DMS79 treated with DMSO at 0.1 percent for 48 hours (cell line): Measurements from ENCODE around the gene UBTD1.

Experiments
- DNase-seq: peaks from one replicate; lab custom pipeline; 2025; lab: John Stamatoyannopoulos, UW

UBTD1 gene

GRCh38 chr10:97483506-97483905 is 15.2 kb upstream of the UBTD1 start:
- no peak for DNase-seq

GRCh38 chr10:97483921-97484320 is 14.8 kb upstream of the UBTD1 start:
- no peak for DNase-seq

GRCh38 chr10:97485647-97486281 is 13.0 kb upstream of the UBTD1 start:
- DNase-seq, result no peak

- DNase-seq, result no peak
Observed at GRCh38 chr10:97490592-97490991, 8.1 kb upstream of the UBTD1 start.

- no peak for DNase-seq
Observed at GRCh38 chr10:97494151-97494550, 4.6 kb upstream of the UBTD1 start.

GRCh38 chr10:97494863-97495506 is 3.7 kb upstream of the UBTD1 start:
- DNase-seq, result no peak

- DNase-seq, result peak; percentile 10
Observed at GRCh38 chr10:97497572-97498075, 1.1 kb upstream of the UBTD1 start.

GRCh38 chr10:97498076-97498840 is 466 bp upstream of the UBTD1 start, which contains the start of gene MMS19:
Gene MMS19 (minus strand): TSS chr10:97498422. CDS start chr10:97498384, 38 bp downstream.
- DNase-seq, result peak; percentile 72

- no peak for DNase-seq
Observed at GRCh38 chr10:97499561-97500296, 1.0 kb downstream of the UBTD1 start.

GRCh38 chr10:97500297-97500575 is 1.5 kb downstream of the UBTD1 start:
- no peak for DNase-seq

GRCh38 chr10:97502916-97503315 is 4.2 kb downstream of the UBTD1 start:
- no peak for DNase-seq

- DNase-seq, result no peak
Observed at GRCh38 chr10:97503406-97503805, 4.7 kb downstream of the UBTD1 start.

- DNase-seq, result no peak
Observed at GRCh38 chr10:97505152-97505551, 6.4 kb downstream of the UBTD1 start.

GRCh38 chr10:97506199-97506991 is 7.7 kb downstream of the UBTD1 start:
- DNase-seq, result no peak

- DNase-seq, result no peak
Observed at GRCh38 chr10:97508342-97508741, 9.6 kb downstream of the UBTD1 start.

GRCh38 chr10:97509120-97509680 is 10.5 kb downstream of the UBTD1 start:
- DNase-seq, result no peak

- no peak for DNase-seq
Observed at GRCh38 chr10:97510686-97511085, 12.0 kb downstream of the UBTD1 start.

- DNase-seq, result no peak
Observed at GRCh38 chr10:97511711-97512440, 13.2 kb downstream of the UBTD1 start.

GRCh38 chr10:97512993-97513392 is 14.3 kb downstream of the UBTD1 start:
- no peak for DNase-seq

- no peak for DNase-seq
Observed at GRCh38 chr10:97514344-97514743, 15.6 kb downstream of the UBTD1 start.
